Keratinocyte (primary cell): ENCODE results near the gene TMEM205. TPM values are rescaled to one million over a fixed set of nuclear protein-coding genes. Genes with fewer than 3 reads are reported as not detected.

ENCODE experiments used
- DNase-seq: peaks from one replicate; pipeline ENCODE4 v3.0.0-alpha.2; 2011; ENCODE audit warnings: low read depth, missing footprints, low spot score
- FAIRE-seq: peaks from 2 replicates; lab custom pipeline; 2011; peaks lifted over from hg19 to GRCh38; lab: Jason Lieb, UNC
- H2AFZ ChIP-seq: 2 replicates; pipeline ENCODE4 v1.6.0; 2012; ENCODE audit warnings: low read length, control low read depth, inconsistent platforms; ENCODE audit not compliant: control insufficient read depth
- H3K27ac ChIP-seq: 2 replicates; pipeline ENCODE4 v1.5.1; 2011; ENCODE audit warnings: low read length; ENCODE audit not compliant: control insufficient read depth, insufficient read depth
- H3K27me3 ChIP-seq: 3 replicates; pipeline ENCODE4 v1.6.0; 2011; ENCODE audit warnings: low read length; ENCODE audit not compliant: control insufficient read depth, insufficient read depth; ENCODE audit errors: extremely low read depth
- H3K36me3 ChIP-seq, 2 experiments: 2 replicates in 1 of 2; 3 replicates in 1 of 2; pipeline ENCODE4 v1.5.1; 2011; ENCODE audit warnings: low read length in 2 of 2, mild to moderate bottlenecking in 1 of 2; ENCODE audit not compliant: control insufficient read depth in 2 of 2, insufficient read depth in 2 of 2; ENCODE audit errors: extremely low read depth in 1 of 2
- H3K4me1 ChIP-seq: 3 replicates; pipeline ENCODE4 v1.5.1; 2011; ENCODE audit warnings: low read length; ENCODE audit not compliant: control insufficient read depth, insufficient read depth; ENCODE audit errors: extremely low read depth
- H3K4me2 ChIP-seq: 3 replicates; pipeline ENCODE4 v1.6.0; 2011; ENCODE audit warnings: low read depth, low read length; ENCODE audit not compliant: control insufficient read depth, insufficient read depth; ENCODE audit errors: extremely low read depth
- H3K4me3 ChIP-seq, 3 experiments: fragments of 200-600 bp in 1 of 3; sonication (generic) in 1 of 3; 2 replicates in 2 of 3; 3 replicates in 1 of 3; pipeline ENCODE4 v1.5.1; 2011 to 2016; ENCODE audit warnings: low read length in 3 of 3, mild to moderate bottlenecking in 3 of 3, control low read depth in 2 of 3, inconsistent platforms in 1 of 3, low read depth in 1 of 3, mixed read lengths in 1 of 3, mixed run types in 1 of 3, moderate library complexity in 1 of 3; ENCODE audit not compliant: control insufficient read depth in 2 of 3, insufficient read depth in 2 of 3; ENCODE audit errors: extremely low read depth in 1 of 3
- H3K79me2 ChIP-seq: 2 replicates; pipeline ENCODE4 v1.6.0; 2012; ENCODE audit warnings: low read length; ENCODE audit not compliant: control insufficient read depth, insufficient read depth
- H3K9ac ChIP-seq: 3 replicates; pipeline ENCODE4 v1.6.0; 2011; ENCODE audit warnings: low read length; ENCODE audit not compliant: control insufficient read depth, insufficient read depth; ENCODE audit errors: extremely low read depth
- H3K9me1 ChIP-seq: 3 replicates; pipeline ENCODE4 v1.6.0; 2011; ENCODE audit warnings: low read length; ENCODE audit not compliant: control insufficient read depth, insufficient read depth; ENCODE audit errors: extremely low read depth
- H3K9me3 ChIP-seq: 2 replicates; pipeline ENCODE4 v1.5.1; 2012; ENCODE audit warnings: low read depth, low read length; ENCODE audit not compliant: control insufficient read depth
- H4K20me1 ChIP-seq: 3 replicates; pipeline ENCODE4 v1.6.0; 2011; ENCODE audit warnings: low read length; ENCODE audit not compliant: control insufficient read depth, insufficient read depth; ENCODE audit errors: extremely low read depth
- CTCF ChIP-seq, 3 experiments: IDR thresholded peaks in 1 of 3; conservative IDR thresholded peaks in 1 of 3; optimal IDR thresholded peaks in 1 of 3; 2 replicates in 2 of 3; 3 replicates in 1 of 3; pipeline versions ENCODE3 to v1.5.1; 2011; ENCODE audit warnings: low read length in 3 of 3, mild to moderate bottlenecking in 3 of 3, moderate library complexity in 2 of 3, control low read depth in 1 of 3, inconsistent platforms in 1 of 3; ENCODE audit not compliant: insufficient read depth in 2 of 3; ENCODE audit errors: extremely low read depth in 1 of 3
- EZH2 ChIP-seq: IDR thresholded peaks from one replicate; pipeline ENCODE4 v1.6.1; 2012; ENCODE audit warnings: inconsistent platforms, mild to moderate bottlenecking, low read length, moderate library complexity
- dilution Hi-C: fragments of 300-500 bp; cut with MboI; formaldehyde crosslinking; loops from one replicate; pipeline ENCODE4 v1.7.0; 2020; ENCODE audit warnings: low sequenced_read_pairs; ENCODE audit not compliant: extremely low pct_ligation_motif_present
- polyA plus RNA-seq, 5 experiments: library from polyadenylated mRNA; depleted of rRNA in 3 of 5; stranded (reverse) in 3 of 5; stranded (forward) in 1 of 5; unstranded in 1 of 5; fragments of >200 nt; gene quantifications; 1 replicate in 1 of 5; 2 replicates in 3 of 5; 3 replicates in 1 of 5; pipeline versions ENCODE4 v1.2.1 to v1.2.3, GENCODE V29; 2011 to 2012; ENCODE audit warnings: missing spikeins in 2 of 5, low read depth in 1 of 5, low replicate concordance in 1 of 5

Gene TMEM205
- polyA plus RNA-seq, 1 donor (not counting 4 experiments of a cell fraction or from before 2014, with no cell fraction given) = 65.5 TPM

DNA sequence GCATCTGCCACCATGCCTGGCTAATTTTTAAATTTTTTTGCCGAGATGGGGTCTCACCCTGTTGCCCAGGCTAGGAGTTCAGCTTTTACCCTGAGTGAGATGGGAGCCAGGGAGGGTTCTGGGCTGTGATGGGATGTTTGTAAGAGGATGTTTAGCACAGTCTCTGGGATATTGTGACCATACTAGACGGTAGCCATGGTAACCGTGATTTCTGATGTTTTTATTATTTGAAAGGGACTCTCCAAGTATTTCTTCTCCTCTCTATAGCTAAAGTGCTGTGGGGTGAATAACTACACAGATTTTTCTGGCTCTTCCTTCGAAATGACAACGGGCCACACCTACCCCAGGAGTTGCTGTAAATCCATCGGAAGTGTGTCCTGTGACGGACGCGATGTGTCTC is 39.7 kb downstream of the TMEM205 start:
- Histone ChIP-seq H3K4me3 (no peak overlapping the region), H3K36me3 (no peaks in the 10 kb centered on the region), H3K9me1 (no peaks in the 10 kb centered on the region), H3K4me1 (no peaks in the 10 kb centered on the region), H3K4me2 (no peak overlapping the region), H3K9me3 (no peaks in the 10 kb centered on the region), H3K9ac (no peak overlapping the region), H3K27ac (no peak overlapping the region), H2AFZ (no peak overlapping the region), H3K27me3 (no peaks in the 10 kb centered on the region), H3K79me2 (no peaks in the 10 kb centered on the region), H4K20me1 (no peaks in the 10 kb centered on the region)
- TF ChIP-seq CTCF (optimal IDR thresholded peaks at IDR 0.05 in 1 of 3, IDR thresholded peaks at IDR 0.05 in 1 of 3, conservative IDR thresholded peaks at IDR 0.05 in 1 of 3; ENCODE audit: extremely low read depth in 1 of 3, insufficient read depth in 2 of 3, low read length in 3 of 3) = no peak
- no peak for TF ChIP-seq EZH2
- no peak for DNase-seq
- dilution Hi-C loops = no loop called here
- no peak for FAIRE-seq

DNA sequence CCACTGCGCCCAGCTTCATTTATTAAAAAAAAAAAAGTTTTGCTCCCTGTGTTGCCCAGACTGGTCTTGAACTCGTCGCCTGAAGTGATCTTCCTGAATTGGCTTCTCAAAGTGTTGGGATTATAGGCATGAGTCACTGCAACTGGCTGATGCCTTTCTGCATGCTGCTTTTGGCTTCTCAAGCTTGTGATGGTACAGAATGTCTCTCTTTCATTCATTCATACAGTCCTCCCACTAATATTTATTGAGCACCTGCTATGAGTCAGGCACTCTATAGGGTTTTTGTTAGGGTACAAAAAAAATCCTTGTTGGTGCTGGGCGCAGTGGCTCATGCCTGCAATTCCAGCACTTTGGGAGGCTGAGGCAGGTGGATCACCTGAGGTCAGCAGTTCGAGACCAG is 41.1 kb downstream of the TMEM205 start:
- FAIRE-seq (no peak), DNase-seq (no peak)
- H3K9me1 ChIP-seq = no peaks in the 10 kb centered on the region
- H3K9ac ChIP-seq = no peak overlapping the region
- H3K27me3 ChIP-seq = peaks cover 3% of the 10 kb centered on the region
- no peak overlapping the region for H2AFZ ChIP-seq
- no peaks in the 10 kb centered on the region for H3K79me2 ChIP-seq
- H3K27ac ChIP-seq = no peak overlapping the region
- H3K9me3 ChIP-seq = no peaks in the 10 kb centered on the region
- no peak overlapping the region for H3K4me3 ChIP-seq
- TF ChIP-seq EZH2 (no peak), CTCF (optimal IDR thresholded peaks at IDR 0.05 in 1 of 3, IDR thresholded peaks at IDR 0.05 in 1 of 3, conservative IDR thresholded peaks at IDR 0.05 in 1 of 3; ENCODE audit: extremely low read depth in 1 of 3, insufficient read depth in 2 of 3, low read length in 3 of 3) (no peak)
- H4K20me1 ChIP-seq = no peaks in the 10 kb centered on the region
- H3K4me2 ChIP-seq = no peak overlapping the region
- dilution Hi-C loops = no loop called here
- H3K4me1 ChIP-seq = no peaks in the 10 kb centered on the region
- no peaks in the 10 kb centered on the region for H3K36me3 ChIP-seq
